Left kidney (tissue), 2 donors: ENCODE measurements around the gene DPYD. TPM values are rescaled to one million over a fixed set of nuclear protein-coding genes. Genes with fewer than 3 reads are reported as not detected.
A peak's percentile ranks its signal among the peaks of the same experiment; 100 is the strongest.
"Not testable (repeated sequence)": the region's sequence is repeated elsewhere in the genome, so short reads cannot be mapped to it uniquely, and the experiment has no call there.

ENCODE experiments used
- DNase-seq: peaks from one replicate; pipeline ENCODE4 v3.0.0-alpha.2; 2013
- polyA plus RNA-seq: library from polyadenylated mRNA; unstranded; fragments of 120-200 nt; gene quantifications from one replicate; pipeline ENCODE4 v1.2.1, GENCODE V29; 2013; ENCODE audit not compliant: insufficient read length

DPYD gene
- polyA plus RNA-seq, 1 donor: 11.9 TPM

- no peak for DNase-seq
Measured at GRCh38 chr1:97277891-97278654, 642.8 kb downstream of the DPYD start.

- DNase-seq: peak; percentile 6
Measured at GRCh38 chr1:97271916-97272788, 648.7 kb downstream of the DPYD start.

- DNase-seq: no peak
Measured at GRCh38 chr1:97270508-97271307, 650.1 kb downstream of the DPYD start.

GRCh38 chr1:97265630-97266029 lies 655.2 kb downstream of the DPYD start:
- DNase-seq: no peak

GRCh38 chr1:97262842-97263241 lies 658.0 kb downstream of the DPYD start:
- no peak for DNase-seq

- DNase-seq: no peak
Measured at GRCh38 chr1:97258597-97258996, 662.2 kb downstream of the DPYD start.

GRCh38 chr1:97254731-97255463 lies 665.9 kb downstream of the DPYD start:
- no peak for DNase-seq

- DNase-seq: no peak
Measured at GRCh38 chr1:97252925-97253324, 667.9 kb downstream of the DPYD start.

GRCh38 chr1:97252076-97252475 lies 668.8 kb downstream of the DPYD start:
- no peak for DNase-seq

- DNase-seq: no peak
Measured at GRCh38 chr1:97247196-97247595, 673.6 kb downstream of the DPYD start.

GRCh38 chr1:97245682-97246081 lies 675.2 kb downstream of the DPYD start:
- DNase-seq: no peak

- DNase-seq: no peak
Measured at GRCh38 chr1:97245026-97245425, 675.8 kb downstream of the DPYD start.

GRCh38 chr1:97243973-97244560 lies 676.8 kb downstream of the DPYD start:
- peak; percentile 1 for DNase-seq

GRCh38 chr1:97238816-97239215 lies 682.0 kb downstream of the DPYD start:
- no peak for DNase-seq

- DNase-seq: not testable (repeated sequence)
Measured at GRCh38 chr1:97231354-97231753, 689.5 kb downstream of the DPYD start.

GRCh38 chr1:97212671-97213070 lies 708.2 kb downstream of the DPYD start:
- DNase-seq: no peak

- no peak for DNase-seq
Measured at GRCh38 chr1:97210307-97210706, 710.5 kb downstream of the DPYD start.

- no peak for DNase-seq
Measured at GRCh38 chr1:97209381-97209957, 711.4 kb downstream of the DPYD start.

GRCh38 chr1:97207868-97208267 lies 713.0 kb downstream of the DPYD start:
- DNase-seq: no peak

GRCh38 chr1:97204468-97204867 lies 716.4 kb downstream of the DPYD start:
- DNase-seq: no peak
